Type B pancreatic cell (in vitro differentiated cells): ENCODE data around the gene RAD51B. TPM values are rescaled to one million over a fixed set of nuclear protein-coding genes. Genes with fewer than 3 reads are reported as not detected.

Source experiments
- DNase-seq: peaks from one replicate; pipeline ENCODE4 v3.0.0; 2021; ENCODE audit warnings: mixed read lengths; ENCODE audit not compliant: unreplicated experiment; ENCODE audit errors: extremely low spot score
- H3K27ac Mint-ChIP-seq: 2 replicates; pipeline ENCODE4 v1.8.0; 2021; ENCODE audit warnings: mild to moderate bottlenecking, mixed read lengths
- H3K27me3 Mint-ChIP-seq: 2 replicates; pipeline ENCODE4 v1.8.0; 2021; ENCODE audit warnings: mixed read lengths
- H3K36me3 Mint-ChIP-seq: 2 replicates; pipeline ENCODE4 v1.8.0; 2021; ENCODE audit warnings: mixed read lengths
- H3K4me1 Mint-ChIP-seq: one replicate; pipeline ENCODE4 v1.8.0; 2021; ENCODE audit warnings: mixed read lengths; ENCODE audit not compliant: unreplicated experiment
- H3K4me3 Mint-ChIP-seq: 2 replicates; pipeline ENCODE4 v1.8.0; 2021; ENCODE audit warnings: mild to moderate bottlenecking, mixed read lengths
- H3K9me3 Mint-ChIP-seq: 2 replicates; pipeline ENCODE4 v1.8.0; 2021; ENCODE audit warnings: mixed read lengths
- total RNA-seq: library from RNA; stranded (reverse); gene quantifications from 2 replicates; pipeline ENCODE4 v1.2.1, GENCODE V29; 2021; ENCODE audit warnings: low replicate concordance
- TF ChIP-seq, protein P1 (sequence below): fragments of 200-600 bp; sonication (generic); conservative IDR thresholded peaks from 2 replicates; pipeline ENCODE4 v1.5.0; 2021; ENCODE audit warnings: antibody characterized with exemption, mild to moderate bottlenecking

RAD51B gene
- total RNA-seq, 1 donor from 2014 or later = 27.3 TPM

DNA sequence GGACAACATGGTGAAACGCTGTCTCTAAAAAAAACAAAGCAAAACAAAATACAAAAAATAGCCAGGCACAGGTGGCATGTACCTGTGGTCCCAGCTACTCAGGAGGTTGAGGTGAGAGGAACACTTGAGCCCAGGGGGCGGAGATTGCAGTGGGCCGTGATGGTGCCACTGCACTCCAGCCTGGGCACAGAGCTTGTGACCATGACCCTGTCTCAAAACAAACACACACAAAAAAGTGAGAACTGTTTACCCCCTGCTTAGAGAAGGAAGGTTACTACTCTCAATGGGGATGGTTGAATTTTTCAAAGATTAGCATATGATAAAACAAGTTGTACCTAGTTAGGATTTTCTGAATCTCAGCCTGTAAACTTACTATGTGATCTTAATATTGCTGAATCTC, 905.3 kb downstream of the RAD51B start:
- TF ChIP-seq, protein P1, sequence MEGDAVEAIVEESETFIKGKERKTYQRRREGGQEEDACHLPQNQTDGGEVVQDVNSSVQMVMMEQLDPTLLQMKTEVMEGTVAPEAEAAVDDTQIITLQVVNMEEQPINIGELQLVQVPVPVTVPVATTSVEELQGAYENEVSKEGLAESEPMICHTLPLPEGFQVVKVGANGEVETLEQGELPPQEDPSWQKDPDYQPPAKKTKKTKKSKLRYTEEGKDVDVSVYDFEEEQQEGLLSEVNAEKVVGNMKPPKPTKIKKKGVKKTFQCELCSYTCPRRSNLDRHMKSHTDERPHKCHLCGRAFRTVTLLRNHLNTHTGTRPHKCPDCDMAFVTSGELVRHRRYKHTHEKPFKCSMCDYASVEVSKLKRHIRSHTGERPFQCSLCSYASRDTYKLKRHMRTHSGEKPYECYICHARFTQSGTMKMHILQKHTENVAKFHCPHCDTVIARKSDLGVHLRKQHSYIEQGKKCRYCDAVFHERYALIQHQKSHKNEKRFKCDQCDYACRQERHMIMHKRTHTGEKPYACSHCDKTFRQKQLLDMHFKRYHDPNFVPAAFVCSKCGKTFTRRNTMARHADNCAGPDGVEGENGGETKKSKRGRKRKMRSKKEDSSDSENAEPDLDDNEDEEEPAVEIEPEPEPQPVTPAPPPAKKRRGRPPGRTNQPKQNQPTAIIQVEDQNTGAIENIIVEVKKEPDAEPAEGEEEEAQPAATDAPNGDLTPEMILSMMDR = no peak
- no peak overlapping the region for H3K27ac Mint-ChIP-seq

DNA sequence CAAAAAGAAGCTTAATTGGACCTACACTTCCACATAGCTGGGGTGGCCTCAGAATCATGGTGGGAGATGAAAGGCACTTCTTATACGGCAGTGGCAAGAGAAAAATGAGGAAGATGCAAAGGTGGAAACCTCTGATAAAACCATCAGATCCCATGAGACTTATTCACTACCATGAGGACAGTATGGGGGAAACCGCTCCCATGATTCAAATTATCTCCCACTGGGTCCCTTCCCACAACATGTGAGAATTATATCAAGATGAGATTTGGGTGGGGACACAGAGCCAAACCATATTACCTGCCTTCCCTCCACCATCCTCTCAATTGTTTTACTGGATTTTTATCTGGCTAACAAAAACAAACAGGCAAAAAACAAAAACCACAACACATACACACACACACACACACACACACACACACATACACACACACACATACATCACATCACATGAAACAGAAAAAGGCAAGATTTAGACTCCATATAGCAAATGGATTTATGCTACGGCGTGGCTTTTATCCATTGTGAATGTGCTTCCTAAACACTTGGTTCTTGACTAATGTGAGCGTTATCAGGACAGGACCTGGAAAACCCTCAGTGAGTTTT, 906.6 kb downstream of the RAD51B start:
- Mint-ChIP-seq H3K36me3 (no peaks in the 10 kb centered on the region), H3K4me3 (no peak overlapping the region), H3K27me3 (no peaks in the 10 kb centered on the region), H3K27ac (no peak overlapping the region), H3K4me1 (peaks cover 62% of the 10 kb centered on the region), H3K9me3 (peaks cover 8% of the 10 kb centered on the region)
- no peak for DNase-seq
- TF ChIP-seq, protein P1 = no peak

More for the DNA sequence above, 905.3 kb downstream of the RAD51B start:
- DNase-seq = no peak
- H3K4me1 Mint-ChIP-seq = peaks cover 51% of the 10 kb centered on the region
- peaks cover 11% of the 10 kb centered on the region for H3K9me3 Mint-ChIP-seq
- H3K27me3 Mint-ChIP-seq = no peaks in the 10 kb centered on the region
- no peak overlapping the region for H3K4me3 Mint-ChIP-seq
- H3K36me3 Mint-ChIP-seq = no peaks in the 10 kb centered on the region

DNA sequence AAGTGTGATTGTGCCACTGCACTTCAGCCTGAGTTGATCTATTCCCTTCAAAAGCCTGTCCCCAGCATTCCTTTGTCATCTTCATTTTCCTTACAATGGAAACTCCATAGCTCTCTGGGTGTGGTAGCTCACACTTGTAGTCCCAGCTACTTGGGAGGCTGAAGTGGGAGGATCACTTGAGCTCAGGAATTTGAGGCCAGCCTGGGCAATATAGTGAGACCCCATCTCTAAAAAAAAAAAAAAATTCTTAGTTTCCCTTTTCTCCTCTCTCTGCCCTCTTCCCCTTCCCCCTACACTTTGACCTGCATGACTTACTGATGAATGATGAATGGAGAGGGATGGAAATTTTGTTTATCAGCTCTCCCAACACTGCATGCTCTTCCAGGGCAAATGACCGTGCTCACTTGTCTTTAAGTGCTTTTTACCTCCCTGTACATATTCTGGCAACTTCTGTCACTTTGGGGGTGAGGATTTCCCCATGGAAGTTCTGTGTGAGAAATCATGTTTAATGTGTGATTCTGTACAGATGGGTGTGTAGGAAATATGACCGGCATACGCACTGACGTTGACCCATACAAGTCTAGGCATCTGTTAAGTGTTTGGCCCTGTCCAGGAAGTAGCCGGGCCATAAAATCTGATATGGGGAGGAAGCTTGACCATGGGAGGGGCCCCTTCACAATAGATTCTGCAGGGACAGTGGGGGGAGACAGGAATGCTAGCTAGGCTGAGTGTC, 907.9 kb downstream of the RAD51B start:
- no peak overlapping the region for H3K4me3 Mint-ChIP-seq
- TF ChIP-seq, protein P1 = no peak
- peaks cover 1% of the 10 kb centered on the region for H3K9me3 Mint-ChIP-seq
- H3K36me3 Mint-ChIP-seq = no peaks in the 10 kb centered on the region
- peaks cover 65% of the 10 kb centered on the region for H3K4me1 Mint-ChIP-seq
- no peak overlapping the region for H3K27ac Mint-ChIP-seq
- H3K27me3 Mint-ChIP-seq = no peaks in the 10 kb centered on the region
- no peak for DNase-seq

DNA sequence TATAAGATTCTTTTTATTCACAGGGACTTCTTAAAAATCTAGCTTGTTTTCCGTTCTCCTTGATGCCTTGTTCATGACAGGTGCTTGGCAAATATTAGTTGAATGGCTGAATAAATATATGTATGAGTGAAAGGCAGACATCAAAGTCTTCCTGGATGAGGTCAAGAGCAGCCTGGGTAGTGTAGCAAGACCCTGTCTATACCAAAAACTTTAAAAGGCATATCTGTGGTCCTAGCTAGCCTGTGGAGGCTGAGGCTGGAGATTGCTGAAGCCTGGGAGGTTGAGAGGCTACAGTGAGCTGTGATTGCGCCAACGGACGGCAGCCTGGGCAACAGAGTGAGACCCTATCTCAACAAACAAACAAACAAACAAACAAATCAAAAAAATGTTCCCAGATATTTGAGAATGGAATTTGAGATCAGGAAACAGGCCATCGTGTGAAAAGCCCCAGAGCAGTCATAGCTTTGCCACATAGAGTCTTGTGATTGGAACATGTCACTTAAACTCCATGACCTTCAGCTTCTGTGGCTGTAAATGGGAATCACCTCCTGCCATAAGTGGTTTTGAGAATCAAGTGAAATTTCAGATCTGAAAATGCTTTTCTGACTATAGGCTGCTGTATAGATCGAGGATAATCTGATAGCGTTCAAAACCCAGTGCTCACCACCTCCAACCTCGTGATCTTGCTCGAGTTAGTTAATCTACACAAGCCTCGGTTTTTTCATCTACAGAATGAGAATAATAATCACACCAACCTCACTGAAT, 908.9 kb downstream of the RAD51B start:
- H3K4me1 Mint-ChIP-seq = peaks cover 62% of the 10 kb centered on the region
- H3K36me3 Mint-ChIP-seq = no peaks in the 10 kb centered on the region
- no peak overlapping the region for H3K4me3 Mint-ChIP-seq
- H3K27ac Mint-ChIP-seq = no peak overlapping the region
- H3K27me3 Mint-ChIP-seq = no peaks in the 10 kb centered on the region
- DNase-seq = no peak
- TF ChIP-seq, protein P1 = no peak
- no peaks in the 10 kb centered on the region for H3K9me3 Mint-ChIP-seq

DNA sequence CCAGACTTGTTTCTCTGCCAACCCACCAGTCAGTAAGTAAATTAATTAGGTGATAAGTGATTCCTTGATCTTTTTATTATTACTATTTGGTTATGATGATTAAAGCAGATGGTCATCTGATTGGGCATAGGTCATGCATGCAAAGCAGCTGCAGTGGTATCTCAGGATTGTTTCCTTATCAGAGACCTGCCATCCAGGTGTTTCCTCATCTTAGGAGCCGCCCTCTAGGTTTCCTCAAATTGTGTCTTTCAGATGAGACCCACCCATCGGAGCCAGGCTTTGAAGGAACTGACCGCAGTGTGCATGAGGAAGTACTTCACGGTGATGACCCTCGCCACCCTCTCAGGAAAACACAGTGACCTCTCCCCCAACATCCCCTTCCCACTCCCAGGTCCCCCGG, 910.0 kb downstream of the RAD51B start:
- Mint-ChIP-seq H3K36me3 (no peaks in the 10 kb centered on the region), H3K27me3 (no peaks in the 10 kb centered on the region), H3K9me3 (no peaks in the 10 kb centered on the region), H3K4me3 (peak overlapping the region; percentile 28), H3K4me1 (peaks cover 60% of the 10 kb centered on the region), H3K27ac (no peak overlapping the region)
- DNase-seq = no peak
- TF ChIP-seq, protein P1 = no peak
